Non-pigmented ciliary epithelial cell (primary cell): ENCODE results near the gene DSTYK.

ENCODE experiments used
- DNase-seq: peaks from one replicate; pipeline ENCODE4 v3.0.0-alpha.2; 2010; ENCODE audit warnings: low read depth

The DSTYK gene, protein sequence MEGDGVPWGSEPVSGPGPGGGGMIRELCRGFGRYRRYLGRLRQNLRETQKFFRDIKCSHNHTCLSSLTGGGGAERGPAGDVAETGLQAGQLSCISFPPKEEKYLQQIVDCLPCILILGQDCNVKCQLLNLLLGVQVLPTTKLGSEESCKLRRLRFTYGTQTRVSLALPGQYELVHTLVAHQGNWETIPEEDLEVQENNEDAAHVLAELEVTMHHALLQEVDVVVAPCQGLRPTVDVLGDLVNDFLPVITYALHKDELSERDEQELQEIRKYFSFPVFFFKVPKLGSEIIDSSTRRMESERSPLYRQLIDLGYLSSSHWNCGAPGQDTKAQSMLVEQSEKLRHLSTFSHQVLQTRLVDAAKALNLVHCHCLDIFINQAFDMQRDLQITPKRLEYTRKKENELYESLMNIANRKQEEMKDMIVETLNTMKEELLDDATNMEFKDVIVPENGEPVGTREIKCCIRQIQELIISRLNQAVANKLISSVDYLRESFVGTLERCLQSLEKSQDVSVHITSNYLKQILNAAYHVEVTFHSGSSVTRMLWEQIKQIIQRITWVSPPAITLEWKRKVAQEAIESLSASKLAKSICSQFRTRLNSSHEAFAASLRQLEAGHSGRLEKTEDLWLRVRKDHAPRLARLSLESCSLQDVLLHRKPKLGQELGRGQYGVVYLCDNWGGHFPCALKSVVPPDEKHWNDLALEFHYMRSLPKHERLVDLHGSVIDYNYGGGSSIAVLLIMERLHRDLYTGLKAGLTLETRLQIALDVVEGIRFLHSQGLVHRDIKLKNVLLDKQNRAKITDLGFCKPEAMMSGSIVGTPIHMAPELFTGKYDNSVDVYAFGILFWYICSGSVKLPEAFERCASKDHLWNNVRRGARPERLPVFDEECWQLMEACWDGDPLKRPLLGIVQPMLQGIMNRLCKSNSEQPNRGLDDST

DNA sequence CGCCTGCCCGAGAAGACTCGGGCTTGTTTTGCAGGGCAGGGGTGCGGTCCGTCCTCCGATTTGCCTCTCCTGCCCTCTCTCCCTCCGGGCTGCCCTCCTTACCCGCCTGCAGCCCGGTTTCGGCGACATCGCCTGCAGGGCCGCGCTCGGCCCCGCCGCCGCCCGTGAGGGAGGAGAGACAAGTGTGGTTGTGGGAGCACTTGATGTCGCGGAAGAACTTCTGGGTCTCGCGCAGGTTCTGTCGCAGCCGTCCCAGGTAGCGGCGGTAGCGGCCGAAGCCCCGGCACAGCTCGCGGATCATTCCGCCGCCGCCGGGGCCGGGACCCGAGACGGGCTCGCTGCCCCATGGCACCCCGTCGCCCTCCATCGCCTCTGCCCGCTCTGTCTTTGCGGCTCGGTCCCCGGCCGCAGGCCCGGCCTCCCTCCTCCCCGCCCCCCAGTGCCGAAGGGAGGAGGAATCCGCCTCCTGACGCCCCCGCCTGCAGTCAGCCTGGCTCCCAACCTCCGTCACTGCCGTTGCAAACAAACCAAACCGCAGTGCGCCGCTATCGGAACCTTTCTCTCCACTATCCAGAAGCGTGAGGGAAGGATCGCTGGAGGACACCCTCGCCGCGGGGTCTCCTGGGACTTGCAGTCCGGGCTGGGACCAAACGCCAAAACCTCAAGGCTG is at the start of gene DSTYK:
TSS of gene DSTYK (minus strand) at position 534 of the 670 bp plus-strand sequence. CDS start at position 367, 167 bp downstream.
- peak; percentile 90 for DNase-seq

DNA sequence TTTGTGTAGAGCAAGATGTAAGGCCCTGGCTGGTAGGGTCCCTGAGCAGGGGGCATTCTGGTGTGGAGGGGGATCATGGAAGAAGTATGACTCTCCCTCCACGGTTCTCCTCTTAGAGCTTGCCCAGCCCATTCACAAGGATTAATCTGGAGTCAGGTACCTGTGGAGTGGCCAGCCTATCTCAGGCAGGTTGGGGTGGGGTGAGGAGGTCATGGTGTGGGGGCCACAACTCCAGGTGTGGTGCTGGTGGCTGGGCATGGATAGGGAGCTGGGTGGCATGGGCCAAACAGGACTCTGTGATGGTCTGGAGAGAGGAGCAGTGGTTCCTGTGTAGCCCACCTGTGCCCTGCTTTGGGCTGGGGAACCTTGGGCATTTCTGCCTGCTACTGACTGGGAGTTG is 48.5 kb upstream of the DSTYK start:
- DNase-seq: no peak

DNA sequence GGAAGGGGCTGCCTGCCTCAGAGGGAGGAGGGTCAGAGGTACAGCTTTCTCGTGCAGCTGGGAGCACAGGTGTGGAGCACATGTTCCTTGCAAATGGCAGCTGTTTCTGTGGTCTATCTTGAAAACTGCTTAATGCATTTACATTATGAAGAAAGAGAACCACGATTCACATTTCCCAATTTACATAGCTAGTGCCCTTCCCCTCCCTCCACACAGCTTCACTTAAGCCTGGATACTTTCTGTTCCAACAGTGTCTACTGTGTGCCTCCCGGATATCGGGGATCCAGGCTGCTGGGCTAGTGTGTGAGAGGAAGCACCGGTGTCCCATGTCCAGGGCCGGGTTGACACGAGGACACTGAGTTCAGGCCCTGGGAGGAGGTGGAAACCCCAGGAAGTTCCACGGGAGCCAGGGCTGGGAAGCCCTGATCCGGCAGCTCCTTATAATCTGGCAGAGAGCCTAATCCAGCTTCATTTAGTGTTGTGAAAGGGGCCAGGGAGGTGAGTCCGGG is 47.9 kb upstream of the DSTYK start:
- DNase-seq: no peak

DNA sequence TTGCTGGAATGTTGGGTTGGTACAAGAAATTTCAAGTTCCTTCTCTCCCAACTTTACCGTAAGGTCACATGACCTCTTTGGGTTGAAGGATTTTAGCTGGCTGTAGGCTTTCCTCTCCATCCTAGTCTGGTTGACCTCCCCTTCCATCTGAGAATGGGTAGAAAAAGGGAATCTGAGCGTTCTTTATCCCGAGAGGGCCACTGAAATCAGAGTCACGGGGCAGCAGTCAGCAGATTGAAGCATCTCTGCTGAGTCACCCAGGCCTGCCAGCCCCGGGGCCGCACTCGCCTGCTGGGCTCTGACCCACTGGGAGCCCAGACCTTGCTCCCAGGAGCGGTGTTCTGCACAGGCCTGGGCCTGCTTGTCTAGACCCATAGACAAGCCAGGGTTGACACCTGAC is 47.2 kb upstream of the DSTYK start:
- no peak for DNase-seq

DNA sequence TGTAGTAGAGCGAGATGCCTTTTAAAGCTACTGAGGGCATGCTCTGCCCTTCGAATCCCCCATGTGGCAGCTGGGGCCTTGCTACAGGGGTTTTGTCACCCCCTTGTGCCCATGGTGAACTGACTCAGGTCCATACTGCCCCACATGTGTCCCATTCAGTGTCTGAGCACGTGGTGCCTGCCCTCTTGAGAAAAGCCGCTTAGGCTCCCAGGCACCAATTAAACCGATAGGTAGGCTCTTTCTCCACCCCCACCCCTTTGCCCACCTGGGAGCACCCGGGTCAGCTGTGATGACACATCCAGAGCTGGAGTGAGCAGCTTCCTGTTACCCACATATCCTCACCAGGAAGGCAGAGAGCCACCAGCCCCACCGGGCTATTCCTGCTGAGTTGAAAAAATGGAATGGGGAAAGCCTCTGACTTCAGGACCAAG is 46.8 kb upstream of the DSTYK start:
- DNase-seq: no peak

DNA sequence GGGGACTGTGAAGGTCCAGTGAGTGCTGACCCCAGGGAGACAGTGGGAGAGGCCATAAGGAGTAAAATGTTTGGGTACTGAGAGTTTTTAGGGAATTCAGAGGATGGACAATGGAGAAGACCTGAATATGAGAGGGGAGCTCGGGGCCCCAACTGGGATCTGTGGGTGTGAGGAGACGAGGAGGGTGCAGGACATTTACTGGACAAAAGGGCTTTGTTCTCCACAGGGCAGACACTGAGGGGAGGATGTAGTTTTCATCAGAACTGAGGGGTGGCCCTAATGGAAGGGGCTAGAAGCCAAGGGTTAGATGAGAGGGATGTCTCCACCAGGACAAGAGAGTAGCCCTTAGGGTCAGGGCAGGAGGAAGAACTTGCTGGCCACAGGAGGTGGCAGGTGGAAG is 46.2 kb upstream of the DSTYK start:
- no peak for DNase-seq

DNA sequence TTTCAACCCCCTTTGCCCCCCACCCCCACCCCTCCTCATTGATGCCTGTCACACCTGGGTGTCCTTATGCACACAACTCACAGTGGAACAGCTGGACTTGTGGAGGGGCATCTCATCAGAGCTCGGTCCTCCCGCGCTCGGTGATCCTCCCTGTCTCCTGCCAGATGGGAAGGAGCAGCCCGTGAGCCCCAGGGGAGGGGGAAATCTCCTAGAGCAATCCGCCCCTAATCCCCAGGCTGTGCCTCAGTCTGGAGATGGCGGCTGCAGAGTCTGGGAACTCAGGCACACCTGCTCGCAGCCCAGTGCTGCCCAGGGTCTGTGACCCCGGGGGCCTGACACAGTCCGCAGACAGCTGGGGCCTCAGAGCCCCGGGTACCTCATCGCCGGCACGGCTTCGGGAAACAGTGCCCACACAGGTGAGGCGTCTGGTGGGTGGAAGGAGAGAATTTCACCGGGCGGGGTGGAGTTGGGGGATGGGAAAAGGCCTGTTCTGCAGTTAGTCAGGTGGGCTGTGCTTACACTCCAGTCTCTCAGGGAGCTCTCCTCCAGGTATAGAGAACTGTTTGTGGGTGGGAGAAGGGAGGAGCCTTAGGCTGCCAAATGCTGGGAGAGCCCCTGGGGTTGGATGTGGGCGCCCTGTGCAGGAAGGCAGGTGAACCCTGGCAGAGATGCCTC is 45.6 kb upstream of the DSTYK start:
- DNase-seq: no peak

DNA sequence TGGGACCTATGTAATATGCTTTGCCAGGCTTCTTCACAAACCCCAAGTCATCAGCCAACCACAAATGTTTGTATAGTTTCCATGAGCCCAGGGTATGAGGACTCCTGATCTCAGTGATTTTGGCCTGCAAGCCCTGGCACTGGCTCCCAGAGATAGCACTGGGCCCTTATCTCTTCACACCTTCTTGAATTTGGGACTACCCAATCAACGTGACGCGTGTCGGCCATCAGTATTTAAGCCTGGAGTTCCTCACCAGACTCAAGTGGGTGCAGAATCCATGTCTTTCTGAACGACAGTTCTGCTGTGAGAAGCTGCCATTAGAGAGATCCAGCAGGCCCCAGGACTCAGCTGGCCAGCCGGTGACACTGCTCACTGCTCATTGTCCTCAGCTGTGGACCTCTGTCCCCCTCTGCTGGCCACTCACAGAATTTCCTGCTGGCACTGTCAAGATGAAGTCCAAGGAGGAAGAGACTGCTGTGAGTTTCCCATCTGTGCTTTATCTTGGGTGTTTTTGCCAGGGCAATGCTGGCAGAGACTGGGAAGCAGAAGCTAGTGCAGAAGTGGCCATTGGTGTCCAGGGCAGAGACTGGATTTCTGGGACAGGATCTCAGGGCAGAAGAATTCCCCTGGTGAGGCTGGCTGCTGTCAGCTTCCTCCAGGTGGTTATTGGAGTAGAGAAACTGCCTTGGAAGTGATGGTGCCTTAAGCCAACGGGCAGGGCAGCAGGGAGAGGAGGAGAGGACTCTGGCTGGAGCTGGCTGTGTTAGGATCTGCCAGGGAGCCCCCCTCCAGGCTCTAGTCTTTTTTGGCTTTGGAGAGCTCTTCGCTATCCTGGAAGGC is 44.7 kb upstream of the DSTYK start:
- DNase-seq: peak; percentile 43

DNA sequence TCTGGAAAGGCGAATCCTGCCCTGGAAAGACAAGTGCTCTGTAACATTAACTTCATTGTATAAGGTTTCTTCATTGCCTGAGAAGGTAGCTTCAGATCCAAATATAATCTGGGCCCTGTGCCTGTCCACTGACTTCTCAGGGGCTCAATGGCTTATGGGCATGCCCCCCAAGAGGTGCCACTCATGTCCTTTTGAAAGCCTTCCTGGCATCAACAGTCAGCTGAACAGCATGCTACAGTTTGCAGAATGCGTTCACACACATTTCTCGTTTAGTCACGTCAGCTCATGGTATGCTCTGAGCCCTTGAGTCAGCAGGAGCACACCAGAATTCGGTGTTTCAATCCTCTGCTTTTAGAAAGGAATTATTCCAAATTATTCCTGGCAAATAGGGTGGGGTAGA is 40.1 kb upstream of the DSTYK start:
- DNase-seq: no peak

DNA sequence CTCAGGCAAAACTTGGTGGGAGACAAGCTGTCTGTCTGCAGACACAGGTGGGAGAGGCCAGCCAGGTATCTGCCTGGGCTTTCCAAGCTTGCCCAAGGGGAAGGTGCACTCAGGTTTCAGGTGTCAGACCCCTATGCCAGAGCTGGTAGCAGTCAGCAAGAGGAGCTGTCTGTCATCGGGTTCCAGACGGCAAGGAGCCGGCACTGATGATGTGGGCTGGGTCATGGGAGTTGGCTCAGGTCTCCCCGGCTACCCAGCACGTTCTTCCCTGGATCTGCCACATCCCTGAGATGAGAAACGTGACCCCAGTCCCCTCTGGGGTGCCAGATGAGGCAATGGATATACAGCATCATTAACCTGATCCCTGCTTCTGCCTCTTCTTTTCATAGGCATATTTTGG is 39.2 kb upstream of the DSTYK start:
- DNase-seq: no peak

DNA sequence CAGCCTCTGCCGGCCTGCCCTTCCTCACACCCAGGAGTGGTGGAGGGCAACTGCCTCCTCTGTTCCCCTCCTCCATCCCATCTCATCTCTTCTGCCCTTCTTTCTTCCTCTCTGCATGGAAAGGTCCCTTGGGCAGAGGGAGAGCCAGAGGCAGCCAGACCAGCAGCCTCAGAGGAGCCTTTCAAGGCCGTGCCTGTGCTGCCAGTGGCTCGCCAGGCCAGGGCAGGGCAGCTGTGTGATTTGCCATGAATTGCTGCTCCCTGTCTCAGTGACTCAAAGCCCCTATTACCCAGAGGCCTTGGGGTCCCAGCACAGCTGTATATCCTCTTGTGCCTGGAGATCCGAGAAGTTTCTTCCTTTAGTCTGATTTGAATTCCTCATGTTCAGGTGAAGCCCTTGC is 38.1 kb upstream of the DSTYK start:
- no peak for DNase-seq

DNA sequence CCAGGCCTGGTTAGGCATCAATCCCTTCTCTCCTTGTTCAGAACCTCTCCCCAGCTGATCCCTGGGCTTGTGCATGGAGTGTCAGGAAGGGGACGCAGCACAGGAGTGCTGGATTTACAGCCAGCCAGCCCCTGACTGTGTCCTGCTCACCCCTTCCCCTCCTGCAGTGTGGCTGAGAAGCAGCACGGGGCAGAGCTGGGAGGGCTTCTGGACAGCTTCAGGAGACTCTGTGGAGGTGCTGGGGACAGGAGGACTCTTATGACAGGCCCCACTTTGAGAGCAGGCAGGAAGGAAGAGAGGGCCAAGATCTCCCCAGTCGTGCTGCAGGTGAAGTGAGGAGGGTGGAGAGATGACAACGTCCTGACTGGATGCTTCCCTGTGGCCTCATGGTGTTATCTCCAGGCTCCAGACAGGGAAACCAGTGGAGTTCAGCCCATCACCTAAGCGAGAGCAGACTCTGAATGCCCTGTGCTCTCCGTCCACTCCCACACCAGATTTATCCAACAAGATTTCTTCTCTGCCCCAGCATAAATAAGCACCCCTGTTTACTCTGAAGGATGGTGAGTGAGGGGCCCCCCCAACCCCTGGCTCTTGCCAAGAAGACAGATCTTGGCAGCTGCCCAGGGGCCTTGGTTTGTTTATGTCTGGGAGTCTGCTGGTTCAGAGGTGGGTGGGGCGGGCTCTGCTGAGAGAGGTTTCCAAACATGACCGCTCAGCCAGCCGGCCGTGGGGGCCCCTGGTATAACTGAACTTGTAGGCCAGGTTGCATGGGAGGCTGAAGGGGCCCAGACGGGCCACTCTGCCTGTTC is 37.5 kb upstream of the DSTYK start:
- no peak for DNase-seq

DNA sequence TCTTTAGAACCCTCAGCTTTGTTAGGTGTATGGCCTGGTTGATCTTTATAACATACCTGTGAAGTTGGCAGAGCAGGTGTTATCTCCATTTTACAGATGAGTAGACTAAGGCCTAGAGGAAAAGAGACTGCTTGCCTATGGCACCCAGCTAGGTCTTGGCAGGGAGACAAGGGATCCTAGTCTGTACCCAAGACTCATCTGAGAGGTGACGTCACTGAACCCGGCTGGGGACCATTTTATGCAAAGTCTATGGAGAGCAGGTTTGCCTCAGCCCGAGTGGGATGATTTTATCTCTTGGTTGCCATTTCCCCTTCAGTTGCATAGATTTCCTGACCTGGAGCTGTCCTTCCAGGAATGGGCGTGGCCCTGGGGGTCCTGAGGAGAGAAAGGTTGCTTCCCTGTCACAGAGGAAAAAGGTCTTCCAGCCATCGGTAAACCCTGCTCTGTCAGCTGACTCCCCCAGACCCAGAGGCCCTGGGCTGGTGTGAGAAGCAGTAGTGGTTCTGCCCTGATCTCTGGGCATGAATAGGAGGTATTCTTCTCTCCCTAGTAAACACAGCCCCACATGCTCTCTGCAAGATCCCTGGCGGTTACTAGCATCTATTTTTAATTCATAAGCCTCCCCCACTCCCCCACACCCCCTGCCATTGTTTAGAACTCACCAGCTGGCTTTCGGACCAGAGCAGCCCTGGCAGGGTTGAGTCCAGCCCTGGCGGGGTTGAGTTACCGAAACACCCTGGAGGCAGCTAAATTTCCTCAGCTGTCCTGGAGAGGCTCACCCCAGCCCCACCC is 35.8 kb upstream of the DSTYK start:
- no peak for DNase-seq

DNA sequence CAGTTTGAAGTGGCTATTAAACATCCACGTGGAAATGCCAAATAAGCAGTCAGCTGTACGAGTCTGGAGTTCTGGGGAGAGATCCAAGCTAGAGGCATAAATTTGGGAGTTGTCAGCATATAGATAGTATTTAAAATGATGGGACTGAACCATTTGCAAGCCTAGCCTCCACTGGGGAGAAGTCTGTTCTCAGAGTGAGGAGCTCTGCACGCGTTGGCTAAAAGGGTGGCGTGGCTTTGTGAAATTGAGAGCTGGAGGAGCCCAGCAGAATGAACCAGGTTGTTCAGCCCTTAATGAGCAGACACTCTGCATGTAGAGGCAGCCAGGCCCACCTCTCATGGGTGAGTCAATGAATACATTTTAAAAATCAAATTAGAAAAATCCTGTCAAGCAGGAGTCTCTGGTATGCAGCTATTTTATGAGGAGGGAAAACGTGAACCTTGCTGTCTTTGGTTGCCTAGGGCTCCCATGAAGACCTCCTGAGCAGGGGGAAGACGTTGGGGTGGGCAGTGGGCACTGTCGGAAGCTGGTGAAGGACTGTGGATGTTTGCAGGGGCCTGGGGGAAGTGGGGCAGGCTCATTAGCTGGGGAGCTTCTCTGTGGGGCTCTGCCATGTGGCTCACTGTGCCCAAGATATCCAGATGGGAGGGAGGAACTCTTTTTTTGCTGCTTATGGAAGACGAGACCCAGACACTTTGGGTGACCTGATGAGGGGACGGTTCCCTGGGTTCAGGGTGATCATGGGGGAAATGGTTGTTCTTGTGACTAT is 35.0 kb upstream of the DSTYK start:
- DNase-seq: no peak

DNA sequence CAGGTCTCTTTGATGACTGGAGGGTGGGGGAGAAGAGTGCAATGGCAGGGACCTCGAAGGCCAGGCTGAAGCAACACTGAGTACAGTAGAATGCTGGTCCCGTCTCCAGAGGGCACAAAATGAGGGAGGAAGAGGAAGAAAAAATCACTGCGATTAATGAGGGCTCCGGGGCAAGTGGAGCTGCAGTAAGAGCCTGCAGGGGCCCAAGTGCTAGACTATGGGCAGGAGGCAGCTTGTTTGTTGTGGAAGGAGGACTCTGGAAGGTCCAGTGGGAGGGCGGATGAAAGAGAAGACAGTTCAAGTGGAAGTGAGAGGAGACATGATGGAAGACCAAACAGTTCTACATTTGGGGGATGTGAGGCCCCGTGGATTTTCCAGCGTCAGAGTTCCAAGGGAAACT is 33.6 kb upstream of the DSTYK start:
- no peak for DNase-seq

DNA sequence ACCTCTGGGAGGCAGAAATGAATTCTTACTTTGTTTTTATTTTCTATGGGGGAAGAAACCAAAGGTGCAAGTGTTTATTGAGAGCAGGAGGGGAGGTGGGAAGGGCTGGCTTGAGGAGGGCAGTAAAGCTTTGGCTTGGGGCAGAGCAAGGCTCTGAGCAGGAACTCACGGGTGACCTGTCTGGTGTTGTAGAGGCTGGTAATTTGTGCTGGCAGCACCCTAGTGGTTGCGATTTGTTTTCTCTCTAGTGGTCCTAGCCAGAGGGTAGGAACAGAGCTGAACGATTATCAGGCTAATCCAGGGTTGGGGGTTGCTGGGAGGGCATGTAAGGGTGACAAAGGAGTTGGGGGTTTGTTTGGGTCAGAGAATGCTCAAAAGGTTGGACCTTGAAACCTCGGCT is 32.9 kb upstream of the DSTYK start:
- no peak for DNase-seq

DNA sequence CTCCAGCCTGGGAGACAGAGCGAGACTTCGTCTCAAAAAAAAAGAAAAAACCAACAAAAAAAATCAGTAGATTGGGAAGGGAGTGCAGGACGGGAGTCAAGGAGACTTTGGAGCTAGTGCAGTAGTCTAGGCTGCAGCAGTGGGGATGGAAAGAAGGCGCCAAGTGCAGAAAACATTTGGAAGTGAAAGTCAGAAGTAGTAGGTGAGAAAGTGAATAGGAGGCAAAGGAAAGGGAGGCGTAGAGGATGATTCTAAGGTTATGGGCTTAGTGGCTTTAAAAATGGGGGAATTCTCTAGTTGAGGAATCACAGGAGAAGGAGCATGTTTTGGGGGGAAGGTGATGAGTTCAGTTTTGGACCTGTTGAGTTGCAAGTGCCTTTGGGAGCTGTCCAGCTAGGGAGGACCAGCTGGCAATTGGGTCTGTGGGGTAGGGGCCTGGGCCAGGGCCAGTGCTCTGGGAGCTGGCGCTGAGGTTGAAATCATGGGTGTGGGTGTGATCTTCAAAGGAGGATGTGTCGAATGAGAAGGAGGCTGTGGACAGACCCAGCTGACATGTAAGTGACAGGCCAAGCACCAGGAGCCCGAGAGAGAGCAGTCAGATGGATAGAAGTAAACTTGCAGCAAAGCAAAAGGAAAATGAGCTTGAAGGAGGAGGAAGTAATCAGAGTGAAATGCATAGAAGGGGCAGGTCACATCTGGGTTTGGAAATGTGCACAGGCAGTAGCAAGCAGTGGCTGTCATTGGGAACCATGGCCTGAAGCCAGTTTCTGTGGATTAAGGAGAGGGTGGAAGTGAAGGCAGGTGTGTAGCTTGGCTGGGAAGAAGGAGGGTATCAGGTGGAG is 32.1 kb upstream of the DSTYK start:
- DNase-seq: no peak
